IMR-90 (cell line): ENCODE measurements around the gene UACA. TPM values are rescaled to one million over a fixed set of nuclear protein-coding genes. Genes with fewer than 3 reads are reported as not detected.

Experiments used
- ATAC-seq: fragments of 200-7000 bp; cut with Tn5 transposase; 2 replicates; pipeline ENCODE4 v1.9.1; 2020; ENCODE audit warnings: low read depth, mild to moderate bottlenecking, moderate library complexity
- BruUV-seq: library from RNA; stranded (reverse); fragments of 400-500 nt; replicated peaks from 2 replicates; lab custom pipeline; 2021; lab: Mats Ljungman, UMichigan
- CTCF ChIA-PET: fragments of 300-600 bp; formaldehyde crosslinking; extraction: SDS; loops from one replicate; lab custom pipeline; 2021; ENCODE audit warnings: antibody characterized with exemption; lab: Yijun Ruan, JAX
- POLR2A ChIA-PET: fragments of 300-600 bp; sonication (Branson Sonifier 250); formaldehyde crosslinking; loops from one replicate; lab custom pipeline; 2022; ENCODE audit warnings: antibody characterized with exemption; ENCODE audit not compliant: unreplicated experiment; lab: Charles Lee
- DNase-seq: peaks from one replicate; pipeline ENCODE4 v3.0.0; 2013
- H2AFZ ChIP-seq: replicated peaks from 2 replicates; pipeline ENCODE3; 2013; ENCODE audit warnings: low read length, mild to moderate bottlenecking; ENCODE audit not compliant: poor library complexity
- H2AK5ac ChIP-seq: 2 replicates; pipeline ENCODE4 v1.6.1; 2013; ENCODE audit warnings: low read depth, low read length, inconsistent platforms
- H2AK9ac ChIP-seq: replicated peaks from 2 replicates; pipeline ENCODE3; 2013; ENCODE audit warnings: mild to moderate bottlenecking, low read depth, low read length, moderate library complexity; ENCODE audit not compliant: poor library complexity
- H2BK120ac ChIP-seq: 2 replicates; pipeline ENCODE4 v1.6.1; 2013; ENCODE audit warnings: low read depth, low read length, inconsistent platforms
- H2BK15ac ChIP-seq: 3 replicates; pipeline ENCODE4 v1.6.1; 2013; ENCODE audit warnings: low read depth, low read length, inconsistent platforms
- H2BK20ac ChIP-seq: 2 replicates; pipeline ENCODE4 v1.6.1; 2013; ENCODE audit warnings: low read depth, mild to moderate bottlenecking, inconsistent platforms, low read length, moderate library complexity
- H2BK5ac ChIP-seq: 2 replicates; pipeline ENCODE4 v1.6.1; 2013; ENCODE audit warnings: mild to moderate bottlenecking, low read depth, low read length, inconsistent platforms; ENCODE audit not compliant: poor library complexity, severe bottlenecking
- H3K14ac ChIP-seq: replicated peaks from 2 replicates; pipeline ENCODE4 v1.6.1; 2013; ENCODE audit warnings: low read depth, low read length, inconsistent platforms
- H3K18ac ChIP-seq: 2 replicates; pipeline ENCODE4 v1.6.1; 2013; ENCODE audit warnings: low read depth, low read length, control low read depth
- H3K23ac ChIP-seq: 2 replicates; pipeline ENCODE4 v1.6.1; 2013; ENCODE audit warnings: low read depth, low read length, inconsistent platforms
- H3K27ac ChIP-seq: 2 replicates; pipeline ENCODE4 v1.5.1; 2013; ENCODE audit warnings: mild to moderate bottlenecking, control low read depth, low read length; ENCODE audit not compliant: insufficient read depth
- H3K27me3 ChIP-seq: 2 replicates; pipeline ENCODE4 v1.6.1; 2013; ENCODE audit warnings: low read length; ENCODE audit not compliant: control insufficient read depth, insufficient read depth
- H3K36me3 ChIP-seq: 2 replicates; pipeline ENCODE4 v1.6.1; 2013; ENCODE audit warnings: low read length, mixed read lengths; ENCODE audit not compliant: control insufficient read depth, insufficient read depth
- H3K4ac ChIP-seq: 2 replicates; pipeline ENCODE4 v1.6.1; 2013; ENCODE audit warnings: low read depth, low read length, inconsistent platforms
- H3K4me1 ChIP-seq: 2 replicates; pipeline ENCODE4 v1.6.1; 2013; ENCODE audit warnings: low read length, mixed read lengths; ENCODE audit not compliant: control insufficient read depth, insufficient read depth
- H3K4me2 ChIP-seq: 2 replicates; pipeline ENCODE4 v1.6.1; 2013; ENCODE audit warnings: low read depth, mild to moderate bottlenecking, control low read depth, low read length, moderate library complexity
- H3K4me3 ChIP-seq: 2 replicates; pipeline ENCODE4 v1.5.1; 2013; ENCODE audit warnings: low read depth, mild to moderate bottlenecking, control low read depth, low read length, moderate library complexity; ENCODE audit not compliant: insufficient read depth
- H3K56ac ChIP-seq: 2 replicates; pipeline ENCODE4 v1.6.1; 2013; ENCODE audit warnings: low read length, inconsistent platforms; ENCODE audit not compliant: insufficient read depth; ENCODE audit errors: extremely low read depth
- H3K79me1 ChIP-seq, 2 experiments: 2 replicates each; pipeline ENCODE4 v1.6.1; 2013; ENCODE audit warnings: low read length in 2 of 2, inconsistent platforms in 1 of 2, low read depth in 1 of 2
- H3K9ac ChIP-seq: 2 replicates; pipeline ENCODE4 v1.6.1; 2013; ENCODE audit warnings: low read depth, low read length, control low read depth
- H3K9me1 ChIP-seq: 2 replicates; pipeline ENCODE4 v1.6.1; 2013; ENCODE audit warnings: low read length, inconsistent platforms; ENCODE audit not compliant: insufficient read depth
- H3K9me3 ChIP-seq: 2 replicates; pipeline ENCODE4 v1.6.1; 2013; ENCODE audit warnings: low read length; ENCODE audit not compliant: control insufficient read depth, insufficient read depth
- H4K20me1 ChIP-seq: 2 replicates; pipeline ENCODE4 v1.6.1; 2013; ENCODE audit warnings: low read length, inconsistent platforms; ENCODE audit not compliant: insufficient read depth
- H4K5ac ChIP-seq: 2 replicates; pipeline ENCODE4 v1.6.1; 2013; ENCODE audit warnings: mild to moderate bottlenecking, low read depth, low read length, control low read depth
- H4K8ac ChIP-seq, 2 experiments: 2 replicates each; pipeline ENCODE4 v1.6.1; 2013; ENCODE audit warnings: low read depth in 2 of 2, low read length in 2 of 2, control low read depth in 1 of 2, inconsistent platforms in 1 of 2
- H4K91ac ChIP-seq: 2 replicates; pipeline ENCODE4 v1.6.1; 2013; ENCODE audit warnings: low read depth, low read length, inconsistent platforms; ENCODE audit not compliant: insufficient read depth
- CTCF ChIP-seq: conservative IDR thresholded peaks from 2 replicates; pipeline ENCODE4 v1.5.1; 2012; ENCODE audit warnings: mild to moderate bottlenecking, low read depth, low read length, improper control_type of control experiment
- MAFK ChIP-seq: IDR thresholded peaks from 2 replicates; pipeline ENCODE4 v1.6.1; 2012; ENCODE audit warnings: low read depth, low read length, improper control_type of control experiment
- NFE2L2 ChIP-seq: fragments of 150-350 bp; IDR thresholded peaks from 2 replicates; pipeline ENCODE4 v1.6.1; 2016; ENCODE audit warnings: low read depth, mild to moderate bottlenecking, low read length
- WGBS, 2 experiments: methylation state at CpG; one replicate each; pipeline versions ENCODE4 v1.1.5 to v1.1.7; 2013; ENCODE audit warnings: missing lambda C conversion rate in 2 of 2; ENCODE audit not compliant: insufficient read length in 1 of 2; ENCODE audit errors: extremely low coverage in 2 of 2; 5-methylcytosine and 5-hydroxymethylcytosine counted together
- dilution Hi-C: fragments of 300-500 bp; cut with HindIII; formaldehyde crosslinking; loops from one replicate; pipeline ENCODE4 v1.14.3; 2018; ENCODE audit warnings: low sequenced_read_pairs; ENCODE audit not compliant: unreplicated experiment
- in situ Hi-C: fragments of 300-500 bp; cut with MboI; formaldehyde crosslinking; loops from 3 replicates; pipeline ENCODE4 v1.14.3; 2019; ENCODE audit warnings: low sequenced_read_pairs, inconsistent platforms, mixed read lengths
- intact Hi-C: fragments of 100-400 bp; cut with micrococcal nuclease; formaldehyde crosslinking; loops from 2 replicates; pipeline ENCODE4 v1.10.0; 2022
- polyA plus RNA-seq, 3 experiments: library from polyadenylated mRNA; depleted of rRNA; stranded (reverse); fragments of >200 nt; gene quantifications; 2 replicates each; pipeline ENCODE4 v1.2.3, GENCODE V29; 2012; ENCODE audit warnings: low replicate concordance in 1 of 3
- total RNA-seq: library from RNA; depleted of rRNA; stranded (reverse); fragments of >200 nt; gene quantifications from 2 replicates; pipeline ENCODE4 v1.2.3, GENCODE V29; 2012
- TF ChIP-seq, protein P1 (sequence below): fragments of 150-350 bp; IDR thresholded peaks from 2 replicates; pipeline ENCODE4 v1.6.1; 2017; ENCODE audit warnings: mild to moderate bottlenecking, antibody characterized with exemption, low read length, low read depth

The UACA gene
- total and polyA plus RNA-seq, 2 of the 4 experiments (the other 2 are of a cell fraction), result 156 to 507 TPM

- Histone ChIP-seq H2BK5ac (no peak overlapping the region), H3K14ac (0 out of 2 replicates have a peak overlapping the region, but pooled peaks have one; percentile 5), H3K4me3 (no peak overlapping the region), H3K36me3 (no peaks in the 10 kb centered on the region), H3K56ac (no peak overlapping the region), H3K9me1 (no peaks in the 10 kb centered on the region), H2AK9ac (no peak overlapping the region), H3K27me3 (no peaks in the 10 kb centered on the region), H3K27ac (no peak overlapping the region), H3K79me1 (peaks cover 6 to 27% of the 10 kb centered on the region in 2 experiments), H3K4ac (no peak overlapping the region), H2BK20ac (no peak overlapping the region), H3K23ac (no peak overlapping the region), H3K9me3 (no peaks in the 10 kb centered on the region), H2BK120ac (no peak overlapping the region), H4K8ac (no peak overlapping the region), H2AFZ (no peak overlapping the region), H3K4me1 (peaks cover 4% of the 10 kb centered on the region), H2BK15ac (no peak overlapping the region), H3K9ac (no peak overlapping the region), H3K4me2 (no peak overlapping the region), H2AK5ac (no peak overlapping the region), H4K91ac (no peak overlapping the region), H3K18ac (no peak overlapping the region), H4K5ac (no peak overlapping the region), H4K20me1 (peaks cover 19% of the 10 kb centered on the region)
- intact Hi-C loops, result no loop called here
- CTCF ChIA-PET, result no interaction called here
- dilution Hi-C loops, result no loop called here
- WGBS, 2 experiments, result no CpG with 5 or more reads among the region's 5 CpGs
- POLR2A ChIA-PET, result no interaction called here
- in situ Hi-C loops, result no loop called here
- no peak for TF ChIP-seq NFE2L2
- TF ChIP-seq, protein P1, sequence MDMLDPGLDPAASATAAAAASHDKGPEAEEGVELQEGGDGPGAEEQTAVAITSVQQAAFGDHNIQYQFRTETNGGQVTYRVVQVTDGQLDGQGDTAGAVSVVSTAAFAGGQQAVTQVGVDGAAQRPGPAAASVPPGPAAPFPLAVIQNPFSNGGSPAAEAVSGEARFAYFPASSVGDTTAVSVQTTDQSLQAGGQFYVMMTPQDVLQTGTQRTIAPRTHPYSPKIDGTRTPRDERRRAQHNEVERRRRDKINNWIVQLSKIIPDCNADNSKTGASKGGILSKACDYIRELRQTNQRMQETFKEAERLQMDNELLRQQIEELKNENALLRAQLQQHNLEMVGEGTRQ, result no peak
- no peak for TF ChIP-seq CTCF
- no peak for TF ChIP-seq MAFK
- BruUV-seq, result no TSS peak
- DNase-seq, result no peak
- ATAC-seq, result no peak
These were observed 34.2 kb downstream of the UACA start for GRCh38 chr15:70729164-70729563.
